CD14-positive monocyte (primary cell): Measurements from ENCODE around the gene MLX. TPM values are rescaled to one million over a fixed set of nuclear protein-coding genes. Genes with fewer than 3 reads are reported as not detected.
A peak's percentile ranks its signal among the peaks of the same experiment; 100 is the strongest.

Experiments
- DNase-seq, 3 donors: peaks; one replicate each; pipeline ENCODE4 v3.0.0-alpha.2; 2011 to 2022
- H2AFZ ChIP-seq: 2 replicates; pipeline ENCODE4 v1.6.0; 2012; ENCODE audit warnings: mild to moderate bottlenecking, low read depth, low read length, inconsistent platforms; ENCODE audit not compliant: insufficient read depth, poor library complexity, severe bottlenecking
- H3K27ac ChIP-seq, 2 donors: 1 replicate in 1 of 2; 2 replicates in 1 of 2; pipeline ENCODE4 v1.5.1; 2012 to 2013; ENCODE audit warnings: low read length in 2 of 2, control low read depth in 1 of 2, inconsistent platforms in 1 of 2, low read depth in 1 of 2, mild to moderate bottlenecking in 1 of 2
- H3K27me3 ChIP-seq, 2 donors: one replicate each; pipeline versions ENCODE4 v1.6.0 to v1.6.1; 2011 to 2013; ENCODE audit warnings: low read length in 2 of 2; ENCODE audit not compliant: control insufficient read depth in 2 of 2, insufficient read depth in 2 of 2
- H3K36me3 ChIP-seq, 2 donors: replicated peaks in 1 of 2; 1 replicate in 1 of 2; 2 replicates in 1 of 2; pipeline versions ENCODE4 v1.5.1 to v1.6.1; 2012 to 2013; ENCODE audit warnings: low read length in 2 of 2, control low read depth in 1 of 2, inconsistent platforms in 1 of 2, mild to moderate bottlenecking in 1 of 2; ENCODE audit not compliant: insufficient read depth in 2 of 2, control insufficient read depth in 1 of 2
- H3K4me1 ChIP-seq, 2 donors: 1 replicate in 1 of 2; 2 replicates in 1 of 2; pipeline versions ENCODE4 v1.5.1 to v1.6.1; 2012 to 2013; ENCODE audit warnings: low read length in 2 of 2, control low read depth in 1 of 2, inconsistent platforms in 1 of 2, mild to moderate bottlenecking in 1 of 2, moderate library complexity in 1 of 2; ENCODE audit not compliant: insufficient read depth in 2 of 2, control insufficient read depth in 1 of 2
- H3K4me2 ChIP-seq: replicated peaks from 2 replicates; pipeline ENCODE3; 2012; ENCODE audit warnings: low read length, moderate library complexity, mild to moderate bottlenecking; ENCODE audit not compliant: poor library complexity, severe bottlenecking; ENCODE audit errors: extremely low read depth
- H3K4me3 ChIP-seq, 3 experiments: fragments of 200-600 bp in 1 of 3; sonication (generic) in 1 of 3; replicated peaks in 1 of 3; 1 replicate in 2 of 3; 2 replicates in 1 of 3; pipeline ENCODE4 v1.5.1; 2011 to 2013; ENCODE audit warnings: low read length in 3 of 3, mild to moderate bottlenecking in 3 of 3, control low read depth in 2 of 3, low read depth in 2 of 3, inconsistent platforms in 1 of 3, moderate library complexity in 1 of 3
- H3K79me2 ChIP-seq: 2 replicates; pipeline ENCODE4 v1.6.0; 2012; ENCODE audit warnings: mild to moderate bottlenecking, control low read depth, inconsistent platforms, low read length, moderate library complexity; ENCODE audit not compliant: insufficient read depth
- H3K9ac ChIP-seq: 2 replicates; pipeline ENCODE4 v1.6.0; 2017; ENCODE audit warnings: low read length, mild to moderate bottlenecking; ENCODE audit not compliant: insufficient read depth, poor library complexity, severe bottlenecking
- H3K9me3 ChIP-seq, 2 donors: replicated peaks in 1 of 2; 1 replicate in 1 of 2; 2 replicates in 1 of 2; pipeline versions ENCODE4 v1.5.1 to v1.6.1; 2012 to 2013; ENCODE audit warnings: low read length in 2 of 2, control low read depth in 1 of 2; ENCODE audit not compliant: control insufficient read depth in 1 of 2, insufficient read depth in 1 of 2
- H4K20me1 ChIP-seq: 2 replicates; pipeline ENCODE4 v1.6.0; 2012; ENCODE audit warnings: mild to moderate bottlenecking, low read length, control low read depth, moderate library complexity; ENCODE audit not compliant: insufficient read depth
- H3K27ac Mint-ChIP-seq, 7 donors: one replicate each; pipeline ENCODE4 v1.8.0; 2020; ENCODE audit warnings: mild to moderate bottlenecking in 7 of 7, mixed read lengths in 7 of 7, moderate library complexity in 6 of 7, inconsistent platforms in 2 of 7
- H3K27me3 Mint-ChIP-seq, 3 donors: one replicate each; pipeline ENCODE4 v1.8.0; 2021 to 2022; ENCODE audit warnings: low read depth in 3 of 3, mild to moderate bottlenecking in 3 of 3, mixed read lengths in 3 of 3, moderate library complexity in 3 of 3, inconsistent platforms in 1 of 3
- H3K36me3 Mint-ChIP-seq, 2 donors: one replicate each; pipeline ENCODE4 v1.8.0; 2020; ENCODE audit warnings: mixed read lengths in 2 of 2, inconsistent platforms in 1 of 2, mild to moderate bottlenecking in 1 of 2
- H3K4me1 Mint-ChIP-seq: one replicate; pipeline ENCODE4 v1.8.0; 2020; ENCODE audit warnings: mild to moderate bottlenecking, mixed read lengths
- H3K4me3 Mint-ChIP-seq, 2 donors: one replicate each; pipeline ENCODE4 v1.8.0; 2020; ENCODE audit warnings: mild to moderate bottlenecking in 2 of 2, mixed read lengths in 2 of 2, moderate library complexity in 1 of 2
- H3K9me3 Mint-ChIP-seq, 7 donors: one replicate each; pipeline ENCODE4 v1.8.0; 2020 to 2022; ENCODE audit warnings: mixed read lengths in 7 of 7, mild to moderate bottlenecking in 6 of 7, moderate library complexity in 6 of 7, inconsistent platforms in 2 of 7
- CTCF ChIP-seq: fragments of 200-600 bp; IDR thresholded peaks from one replicate; pipeline ENCODE4 v1.8.0; 2022; ENCODE audit warnings: antibody characterized with exemption, mild to moderate bottlenecking
- WGBS: methylation state at CpG from one replicate; pipeline ENCODE4 v1.1.5; 2013; ENCODE audit warnings: missing lambda C conversion rate; ENCODE audit not compliant: insufficient coverage; 5-methylcytosine and 5-hydroxymethylcytosine counted together
- intact Hi-C, 2 donors: fragments of 100-400 bp; cut with micrococcal nuclease; formaldehyde crosslinking; loops; one replicate each; pipeline versions ENCODE4 v1.15.0 to v1.15.1; 2023
- polyA plus RNA-seq, 3 donors: library from polyadenylated mRNA; depleted of rRNA in 1 of 3; unstranded in 2 of 3; stranded (reverse) in 1 of 3; fragments of 300-500 nt in 2 of 3; fragments of >200 nt in 1 of 3; fragmentation: Illumina TruSeq in 2 of 3; gene quantifications; 1 replicate in 2 of 3; 2 replicates in 1 of 3; pipeline ENCODE4 v1.2.3, GENCODE V29; 2012 to 2021

MLX gene
- polyA plus RNA-seq, 3 donors: 61.4 to 106 (median 63.5) TPM

GRCh38 chr17:42537156-42537805 lies 29.6 kb upstream of the MLX start:
- peak overlapping the region in 1 of 2 donors; percentile 64 for H3K27ac ChIP-seq

GRCh38 chr17:42537826-42538451 lies 29.0 kb upstream of the MLX start:
- Histone ChIP-seq H4K20me1 (peaks cover 16% of the 10 kb centered on the region), H3K27ac (no peak overlapping the region), H2AFZ (no peak overlapping the region), H3K79me2 (peaks cover 13% of the 10 kb centered on the region), H3K4me3 (no peak overlapping the region), H3K9ac (no peak overlapping the region), H3K4me2 (no peak overlapping the region), H3K9me3 (no peaks in the 10 kb centered on the region), H3K27me3 (no peaks in the 10 kb centered on the region), H3K36me3 (peaks cover 33 to 43% of the 10 kb centered on the region in 2 donors), H3K4me1 (peaks cover 18 to 22% of the 10 kb centered on the region in 2 donors)
- Mint-ChIP-seq H3K27me3 (no peaks in the 10 kb centered on the region), H3K4me1 (peaks cover 24% of the 10 kb centered on the region), H3K27ac (peak overlapping the region in 1 of 7 donors; percentile 1), H3K36me3 (peaks cover 30 to 49% of the 10 kb centered on the region in 2 donors), H3K4me3 (no peak overlapping the region), H3K9me3 (no peaks in the 10 kb centered on the region)
- DNase-seq: no peak
- intact Hi-C loops: no loop called here
- TF ChIP-seq CTCF: no peak
- 100% methylated on average over 2 of the region's 5 CpGs for WGBS

More at GRCh38 chr17:42537156-42537805, 29.6 kb upstream of the MLX start:
- Histone ChIP-seq H3K4me1 (peaks cover 22 to 28% of the 10 kb centered on the region in 2 donors), H3K4me2 (peak overlapping the region; percentile 95), H3K9me3 (no peaks in the 10 kb centered on the region), H3K36me3 (peaks cover 27 to 36% of the 10 kb centered on the region in 2 donors), H3K79me2 (peaks cover 13% of the 10 kb centered on the region), H3K9ac (peak overlapping the region; percentile 72), H3K27me3 (no peaks in the 10 kb centered on the region), H4K20me1 (peaks cover 16% of the 10 kb centered on the region), H2AFZ (no peak overlapping the region), H3K4me3 (peak overlapping the region in 2 of 3 experiments; percentile 44 to 89)
- Mint-ChIP-seq H3K4me3 (peak overlapping the region; percentile 80 to 88), H3K27ac (peak overlapping the region in 2 of 7 donors; percentile 62 to 87), H3K36me3 (peaks cover 26 to 43% of the 10 kb centered on the region in 2 donors), H3K9me3 (no peaks in the 10 kb centered on the region), H3K27me3 (no peaks in the 10 kb centered on the region), H3K4me1 (peaks cover 26% of the 10 kb centered on the region)
- TF ChIP-seq CTCF: no peak
- 95% methylated on average over 18 of the region's 31 CpGs for WGBS
- no peak for DNase-seq
- intact Hi-C loops: no loop called here
